HL-60/S4 (cell line): Measurements from ENCODE around the gene CYP2E1.
"Not testable (repeated sequence)": the region's sequence is repeated elsewhere in the genome, so short reads cannot be mapped to it uniquely, and the experiment has no call there.

Experiments
- in situ Hi-C: fragments of 300-500 bp; cut with MboI; formaldehyde crosslinking; loops from 2 replicates; pipeline ENCODE4 v1.14.3; 2022; ENCODE audit warnings: low sequenced_read_pairs

CYP2E1 gene

DNA sequence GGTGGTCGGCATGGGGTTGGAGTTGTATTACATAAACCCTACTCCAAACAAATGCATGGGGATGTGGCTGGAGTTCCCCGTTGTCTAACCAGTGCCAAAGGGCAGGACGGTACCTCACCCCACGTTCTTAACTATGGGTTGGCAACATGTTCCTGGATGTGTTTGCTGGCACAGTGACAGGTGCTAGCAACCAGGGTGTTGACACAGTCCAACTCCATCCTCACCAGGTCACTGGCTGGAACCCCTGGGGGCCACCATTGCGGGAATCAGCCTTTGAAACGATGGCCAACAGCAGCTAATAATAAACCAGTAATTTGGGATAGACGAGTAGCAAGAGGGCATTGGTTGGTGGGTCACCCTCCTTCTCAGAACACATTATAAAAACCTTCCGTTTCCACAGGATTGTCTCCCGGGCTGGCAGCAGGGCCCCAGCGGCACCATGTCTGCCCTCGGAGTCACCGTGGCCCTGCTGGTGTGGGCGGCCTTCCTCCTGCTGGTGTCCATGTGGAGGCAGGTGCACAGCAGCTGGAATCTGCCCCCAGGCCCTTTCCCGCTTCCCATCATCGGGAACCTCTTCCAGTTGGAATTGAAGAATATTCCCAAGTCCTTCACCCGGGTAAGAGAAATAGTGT lies at the start of gene CYP2E1:
TSS of gene CYP2E1 (plus strand) at position 407 of the 632 bp plus-strand sequence. CDS start at position 440, 33 bp downstream.
- in situ Hi-C loops, result no loop called here

DNA sequence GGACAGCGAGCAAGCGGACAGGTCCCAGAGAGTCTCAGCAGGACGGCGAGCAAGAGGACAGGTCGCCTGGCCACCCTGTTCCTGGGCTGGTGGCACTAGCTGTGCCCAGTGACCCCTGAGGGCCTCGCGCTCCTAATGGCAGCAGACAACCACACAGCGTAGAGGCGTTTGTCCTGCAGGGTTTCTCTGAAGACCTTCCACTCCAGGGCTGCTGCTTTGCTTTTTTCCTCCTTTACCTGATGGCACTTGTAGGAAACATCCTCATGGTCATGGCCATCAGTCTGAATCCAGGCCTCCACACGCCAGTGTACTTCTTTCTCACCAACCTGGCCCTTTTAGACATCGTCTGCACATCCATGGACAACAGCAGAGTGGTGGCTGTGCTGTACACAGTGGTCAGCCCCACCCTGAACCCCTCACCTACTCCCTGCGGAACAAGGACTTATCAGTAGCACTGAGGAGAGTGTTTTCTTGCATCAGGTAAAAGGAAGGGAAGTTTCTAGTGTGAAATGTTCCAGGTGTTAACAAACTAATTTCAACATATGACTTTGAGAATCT lies 46.0 kb upstream of the CYP2E1 start:
- in situ Hi-C loops, result no loop called here

DNA sequence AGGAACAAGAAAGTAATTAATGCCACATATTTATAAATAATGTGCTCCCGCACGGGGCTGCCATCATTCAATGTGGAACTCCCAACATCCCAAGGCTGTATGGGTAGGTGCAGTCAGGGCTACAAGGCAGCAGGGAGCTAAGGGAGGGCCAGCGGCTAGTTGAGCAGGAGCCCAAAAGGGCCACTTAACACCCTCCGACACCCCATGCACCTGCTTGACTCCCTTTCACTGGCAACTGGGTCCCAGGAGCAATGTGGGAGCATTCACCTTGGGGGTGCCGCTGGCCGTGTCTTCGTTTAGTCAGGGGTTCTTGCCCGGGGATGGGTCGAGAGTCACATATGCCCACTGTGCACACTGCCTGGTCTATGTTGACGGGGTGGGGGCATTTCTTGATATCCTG lies 45.5 kb upstream of the CYP2E1 start:
- in situ Hi-C loops, result no loop called here

DNA sequence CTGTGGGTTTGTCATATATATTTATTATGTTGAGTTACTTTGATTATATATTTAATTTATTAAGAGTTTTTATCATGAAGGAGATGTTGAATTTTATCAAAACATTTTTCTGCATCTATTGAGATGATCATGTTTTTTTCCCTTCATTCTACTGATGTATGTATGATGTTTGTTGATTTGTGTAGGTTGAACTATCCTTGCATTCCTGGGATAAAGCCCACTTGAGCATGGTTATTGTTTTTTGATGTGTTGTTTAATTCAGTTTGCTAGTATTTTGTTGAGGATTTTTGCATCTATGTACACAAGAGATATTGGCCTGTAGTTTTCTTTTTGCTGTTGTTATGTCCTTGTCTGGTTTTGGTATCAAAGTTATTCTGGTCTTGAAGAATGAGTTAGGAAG lies 42.3 kb upstream of the CYP2E1 start:
- in situ Hi-C loops, result no loop called here

DNA sequence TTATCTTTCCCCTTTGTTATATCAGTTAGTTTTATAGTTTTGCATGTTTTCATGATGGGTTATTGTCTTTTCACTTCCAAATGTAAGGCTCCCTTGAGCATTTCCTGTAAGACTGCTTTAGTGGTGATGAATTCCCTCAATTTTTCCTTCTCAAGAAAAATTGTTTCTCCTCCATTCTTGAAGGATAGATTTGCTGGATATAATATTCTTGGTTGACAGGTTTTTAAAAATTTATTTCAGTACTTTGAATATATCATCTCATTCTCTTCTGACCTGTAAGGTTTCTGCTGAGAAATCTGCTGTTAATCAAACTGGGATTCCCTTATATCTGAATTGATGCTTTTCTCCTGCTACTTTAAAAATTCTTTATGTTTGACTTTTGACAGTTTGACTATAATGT lies 40.1 kb upstream of the CYP2E1 start:
- in situ Hi-C loops, result no loop called here

DNA sequence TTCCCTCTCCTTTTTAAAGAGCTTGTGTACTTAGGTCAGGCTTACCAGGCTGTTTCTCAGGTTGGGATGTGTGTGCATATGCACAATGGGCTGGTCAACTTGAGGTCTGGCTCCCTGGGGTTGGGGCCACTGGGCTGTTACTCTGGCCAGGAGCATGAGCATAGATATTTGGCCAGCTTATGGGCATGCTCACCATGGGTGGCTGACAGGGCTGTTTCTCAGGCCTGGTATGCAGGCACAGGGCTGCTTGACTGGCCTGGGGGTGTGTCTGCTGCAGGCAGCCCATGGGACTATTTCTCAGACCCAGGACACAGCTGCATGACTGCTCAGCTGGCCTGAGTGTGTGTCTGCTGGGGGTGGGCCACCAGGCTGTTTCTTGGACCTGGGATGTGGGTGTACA lies 38.8 kb upstream of the CYP2E1 start:
- in situ Hi-C loops, result no loop called here

DNA sequence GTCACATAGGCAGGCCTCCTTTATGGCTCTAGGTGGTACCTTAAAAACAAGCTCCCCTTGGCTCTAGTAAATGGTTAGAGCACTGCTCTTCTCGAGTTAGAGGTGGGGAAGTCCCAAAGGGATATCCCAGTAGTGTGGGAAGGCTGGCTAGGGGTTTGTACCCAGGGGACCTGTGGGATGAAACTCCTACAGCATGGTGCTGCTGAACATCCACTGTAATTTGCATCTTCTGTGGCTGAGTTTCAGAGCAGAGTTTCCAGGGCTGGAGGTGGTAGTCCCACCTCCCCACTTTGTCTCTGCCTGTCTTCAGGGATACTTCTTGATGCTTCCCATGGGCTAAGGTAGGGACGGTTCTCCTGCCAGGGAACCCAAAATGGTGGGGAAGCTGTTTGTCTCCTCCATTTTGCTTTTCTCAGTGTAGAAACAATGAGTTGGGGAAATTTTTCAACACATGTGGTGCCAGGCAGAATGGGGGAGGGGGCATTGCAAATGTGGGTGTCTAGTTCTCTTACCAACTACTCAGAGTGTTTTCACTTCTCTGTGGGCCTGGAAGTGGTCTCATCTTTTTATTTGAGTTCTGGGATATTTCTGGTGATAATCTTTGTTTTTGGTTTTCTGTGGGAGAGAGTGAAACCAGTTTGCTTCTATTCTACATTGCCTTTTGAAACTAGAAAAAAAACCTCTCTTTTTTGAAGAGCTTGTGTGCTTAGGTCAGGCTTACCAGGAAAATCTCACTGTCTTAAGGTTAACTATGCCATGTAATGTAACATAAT lies 37.2 kb upstream of the CYP2E1 start:
- in situ Hi-C loops, result no loop called here

DNA sequence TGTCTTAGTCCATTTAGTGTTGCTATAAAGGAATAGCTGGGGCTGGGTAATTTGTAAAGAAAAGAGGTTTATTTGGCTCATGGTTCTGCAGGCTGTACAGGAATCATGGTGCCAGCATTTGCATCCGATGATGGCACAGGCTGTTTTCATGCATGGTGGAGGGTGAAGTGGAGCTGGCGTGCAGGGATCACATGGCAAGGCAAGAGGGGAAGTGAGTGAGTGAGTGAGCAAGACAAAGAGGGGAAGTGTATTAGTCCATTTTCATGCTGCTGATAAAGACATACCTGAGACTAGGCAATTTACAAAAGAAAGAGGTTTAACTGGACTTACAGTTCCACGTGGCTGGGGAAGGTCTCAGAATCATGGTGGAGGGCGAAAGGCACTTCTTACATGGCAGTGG lies 33.6 kb upstream of the CYP2E1 start:
- in situ Hi-C loops, result not testable (repeated sequence)

DNA sequence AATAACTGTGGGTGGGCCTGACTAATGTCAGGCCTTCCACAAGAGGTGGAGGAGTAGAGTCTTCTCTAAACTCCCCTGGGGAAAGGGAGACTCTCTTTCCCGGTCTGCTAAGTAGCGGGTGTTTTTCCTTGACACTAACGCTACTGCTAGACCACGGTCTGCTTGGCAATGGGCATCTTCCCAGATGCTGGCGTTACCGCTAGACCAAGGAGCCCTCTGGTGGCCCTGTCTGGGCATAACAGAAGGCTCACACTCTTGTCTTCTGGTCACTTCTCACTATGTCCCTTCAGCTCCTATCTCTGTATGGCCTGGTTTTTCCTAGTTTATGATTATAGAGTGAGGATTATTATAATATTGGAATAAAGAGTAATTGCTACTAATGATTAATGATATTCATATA lies 29.8 kb upstream of the CYP2E1 start:
- in situ Hi-C loops, result not testable (repeated sequence)

DNA sequence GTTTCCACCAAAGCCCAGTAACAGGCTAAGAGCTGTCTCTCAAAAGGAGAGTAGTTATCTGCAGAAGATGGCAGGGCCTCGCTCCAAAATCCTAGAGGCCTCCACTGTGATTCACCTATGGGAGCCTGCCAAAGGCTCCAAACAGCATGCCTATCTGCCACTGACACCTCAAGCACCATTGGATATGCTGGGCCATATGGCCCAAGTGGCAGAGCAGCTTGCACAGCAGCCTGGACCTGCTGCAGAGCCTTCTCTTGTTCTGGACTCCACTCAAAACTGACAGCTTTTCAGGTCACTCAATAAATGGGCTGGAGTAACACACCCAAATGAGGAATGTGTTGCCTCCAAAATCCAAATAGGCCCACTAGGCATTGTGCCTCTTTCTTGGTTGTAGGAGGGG lies 28.0 kb upstream of the CYP2E1 start:
- in situ Hi-C loops, result not testable (repeated sequence)

DNA sequence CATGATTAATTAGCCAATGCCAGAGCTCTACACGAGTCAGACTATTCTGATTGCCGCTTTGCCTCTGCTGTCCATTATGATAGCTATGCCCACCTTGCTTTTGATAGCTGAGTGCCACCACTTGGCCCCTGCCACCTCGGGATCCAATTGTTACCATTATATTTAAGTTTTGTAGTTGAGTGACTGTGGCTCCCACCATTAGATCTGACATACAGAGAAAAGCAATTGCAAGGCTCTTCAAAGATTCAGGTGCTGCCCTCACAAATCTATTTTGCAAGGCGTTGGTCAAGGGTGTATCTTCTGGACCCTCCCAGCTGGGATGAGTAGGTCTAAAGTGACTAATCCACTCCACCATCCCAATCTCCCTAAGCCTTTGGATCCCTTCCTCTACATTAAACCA lies 26.3 kb upstream of the CYP2E1 start:
- in situ Hi-C loops, result not testable (repeated sequence)

DNA sequence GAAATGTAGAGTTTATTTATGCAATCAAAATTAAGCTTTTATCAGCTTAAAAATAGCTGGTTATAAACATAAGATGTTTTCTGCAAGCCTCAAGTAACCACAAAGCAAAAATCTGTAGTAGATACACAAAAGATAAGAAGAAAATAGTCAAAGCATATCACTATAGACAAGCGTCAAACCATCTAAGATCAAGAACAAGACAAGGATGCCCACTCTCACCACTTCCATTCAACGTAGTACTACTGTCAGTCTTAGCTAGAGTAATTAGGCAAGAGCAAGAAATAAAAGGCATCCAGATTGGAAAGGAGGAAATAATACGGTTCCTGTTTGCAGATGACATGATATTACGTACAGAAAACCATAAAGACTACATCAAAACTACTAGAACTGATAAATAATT lies 17.5 kb upstream of the CYP2E1 start:
- in situ Hi-C loops, result no loop called here

DNA sequence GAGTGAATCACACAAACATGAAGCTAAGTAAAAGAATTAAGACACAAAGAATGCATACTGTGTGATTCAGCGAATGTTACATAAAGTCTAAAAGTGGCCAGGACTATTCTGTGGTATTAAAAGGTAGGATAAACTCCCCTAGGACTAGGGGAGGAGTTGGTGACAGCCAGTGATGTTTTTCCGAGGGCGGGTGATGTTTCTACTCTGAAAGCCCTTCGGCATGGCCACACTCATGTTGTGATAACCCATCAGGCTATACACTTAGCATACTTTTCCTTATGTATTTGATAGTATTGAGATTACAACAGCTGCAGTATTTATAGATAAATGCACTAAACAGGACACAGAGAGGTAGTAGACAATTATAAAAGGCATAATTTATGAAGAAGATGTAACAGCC lies 15.8 kb upstream of the CYP2E1 start:
- in situ Hi-C loops, result no loop called here

DNA sequence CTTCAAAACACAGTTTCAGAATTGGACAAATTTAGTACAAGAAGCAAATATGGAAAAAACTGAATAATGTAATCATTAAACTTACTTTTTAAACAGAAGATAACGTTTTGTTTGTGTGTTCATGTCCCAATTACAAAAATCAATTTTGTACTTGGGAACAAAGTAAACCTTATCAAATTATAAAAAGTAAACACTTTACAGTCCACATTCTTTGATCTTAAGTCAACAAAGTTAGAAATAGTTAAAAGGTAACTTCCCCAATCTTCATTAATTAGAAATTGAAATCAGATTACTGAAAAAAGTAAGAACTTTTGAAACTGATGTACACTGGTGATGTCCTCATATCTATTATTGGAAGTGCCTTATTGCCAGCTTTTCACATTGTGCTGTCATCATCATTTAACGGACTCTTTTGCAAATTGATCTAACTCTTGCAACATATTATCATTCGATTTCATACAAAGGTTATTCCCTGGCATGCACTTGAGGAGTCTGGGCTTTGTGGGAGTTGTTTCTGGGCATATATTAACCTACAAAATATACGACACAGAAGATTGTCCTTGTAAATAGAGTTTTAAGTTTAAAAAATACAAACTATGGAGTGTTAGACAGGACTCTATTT lies 15.1 kb upstream of the CYP2E1 start:
- in situ Hi-C loops, result no loop called here

DNA sequence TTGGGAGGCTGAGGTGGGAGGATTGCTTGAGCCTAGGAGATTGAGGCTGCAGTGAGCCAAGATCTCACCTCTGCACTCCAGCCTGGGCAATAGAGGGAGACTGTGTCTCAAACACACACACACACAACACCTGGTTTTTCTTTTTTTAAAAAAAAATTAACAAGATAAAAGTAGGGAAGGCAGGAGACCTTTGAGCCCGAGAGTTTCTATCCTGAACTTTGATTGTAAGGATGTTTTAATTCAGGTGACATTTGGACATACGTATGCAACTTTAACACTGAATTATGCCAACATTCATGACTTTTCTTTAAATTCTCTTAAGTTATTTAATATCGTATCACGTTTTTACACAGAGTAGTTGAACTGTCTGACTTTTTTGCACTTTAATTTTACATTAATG lies 11.7 kb upstream of the CYP2E1 start:
- in situ Hi-C loops, result no loop called here

DNA sequence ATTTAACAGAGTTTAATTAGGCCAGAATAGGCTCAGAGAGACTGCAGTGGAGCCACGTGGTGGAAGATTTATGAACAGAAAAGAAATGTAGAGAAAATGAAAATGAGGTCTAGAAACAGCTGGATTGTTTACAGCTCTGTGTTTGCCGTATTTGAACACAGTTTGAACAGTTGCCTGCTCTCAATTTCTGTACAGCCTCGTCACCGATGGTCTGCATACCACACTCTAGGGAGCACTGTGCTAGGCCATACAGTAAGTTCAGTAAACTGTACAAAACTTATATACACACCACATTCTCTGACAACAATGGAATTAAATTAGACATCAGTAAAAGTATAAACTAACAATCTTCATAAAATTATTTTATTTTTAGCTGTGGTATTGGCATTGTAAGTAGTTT lies 11.1 kb upstream of the CYP2E1 start:
- in situ Hi-C loops, result no loop called here

DNA sequence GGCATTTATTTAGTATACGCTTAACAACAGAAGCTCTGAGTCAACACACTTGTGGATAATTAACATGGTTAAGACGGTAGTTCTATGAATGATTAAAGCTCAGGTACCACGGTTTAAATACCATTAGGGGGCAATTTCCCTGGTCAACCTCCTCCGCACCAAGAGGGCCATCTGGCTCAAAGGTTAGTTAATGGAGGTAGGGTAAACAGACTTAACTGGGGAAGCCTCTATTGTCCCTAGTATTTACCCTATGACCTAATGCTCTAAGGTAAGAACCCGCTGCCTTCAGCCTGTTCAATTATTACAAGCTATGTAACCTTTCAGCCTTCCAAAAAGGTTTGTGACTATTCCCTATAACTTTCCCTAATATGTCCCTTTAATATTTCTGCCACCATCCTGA lies 8.6 kb upstream of the CYP2E1 start:
- in situ Hi-C loops, result not testable (repeated sequence)

DNA sequence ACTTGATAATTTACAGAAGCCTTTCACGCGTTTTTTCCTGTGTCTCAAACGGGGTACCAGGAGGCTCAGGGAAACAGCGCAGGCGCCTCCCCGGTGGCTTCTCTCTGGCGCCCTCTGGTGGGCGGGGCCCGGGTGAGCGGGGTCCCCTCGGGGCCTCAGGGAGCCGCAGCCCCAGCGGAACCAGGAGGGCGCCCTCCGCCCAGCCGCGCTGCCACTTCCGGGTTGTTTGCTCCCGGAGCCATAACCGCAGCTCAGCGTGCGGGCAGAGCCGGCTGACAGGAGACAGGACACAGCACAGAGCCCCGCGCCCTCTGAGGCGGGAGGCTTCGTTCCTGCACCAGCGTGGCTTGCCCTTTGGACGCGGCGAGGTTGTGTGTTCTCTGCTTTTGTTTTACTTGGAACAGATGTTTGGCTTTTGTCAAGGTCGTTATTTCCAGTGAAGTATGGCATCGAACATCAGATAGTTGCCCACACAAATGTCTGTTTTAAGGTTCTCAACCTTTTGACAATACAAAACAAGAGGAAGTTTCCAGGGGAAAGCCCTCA lies 6.9 kb upstream of the CYP2E1 start:
- in situ Hi-C loops, result no loop called here

DNA sequence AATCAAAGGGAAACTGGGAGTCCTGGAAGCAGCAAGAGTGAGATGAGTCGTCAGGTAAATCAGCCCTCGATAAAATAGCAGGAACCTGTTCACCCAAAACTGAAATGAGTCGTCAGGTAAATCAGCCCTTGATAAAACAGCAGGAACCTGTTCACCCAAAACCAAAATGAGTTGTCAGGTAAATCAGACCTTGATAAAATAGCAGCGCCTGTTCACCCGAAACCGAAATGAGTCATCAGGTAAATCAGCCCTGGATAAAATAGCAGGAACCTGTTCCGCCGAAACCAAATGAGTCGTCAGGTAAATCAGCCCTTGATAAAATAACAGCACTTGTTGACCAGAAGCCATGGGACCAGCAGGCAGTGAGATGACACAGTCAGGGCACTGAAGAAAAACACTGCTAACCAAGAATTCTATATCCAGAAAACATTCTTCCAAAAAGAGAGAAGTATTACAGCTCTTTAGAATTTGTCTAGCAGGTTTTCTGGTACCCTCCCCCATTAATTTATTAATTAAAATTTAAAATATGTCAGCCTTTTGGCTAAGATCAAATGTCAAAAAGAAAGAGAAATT lies 3.4 kb upstream of the CYP2E1 start:
- in situ Hi-C loops, result no loop called here

DNA sequence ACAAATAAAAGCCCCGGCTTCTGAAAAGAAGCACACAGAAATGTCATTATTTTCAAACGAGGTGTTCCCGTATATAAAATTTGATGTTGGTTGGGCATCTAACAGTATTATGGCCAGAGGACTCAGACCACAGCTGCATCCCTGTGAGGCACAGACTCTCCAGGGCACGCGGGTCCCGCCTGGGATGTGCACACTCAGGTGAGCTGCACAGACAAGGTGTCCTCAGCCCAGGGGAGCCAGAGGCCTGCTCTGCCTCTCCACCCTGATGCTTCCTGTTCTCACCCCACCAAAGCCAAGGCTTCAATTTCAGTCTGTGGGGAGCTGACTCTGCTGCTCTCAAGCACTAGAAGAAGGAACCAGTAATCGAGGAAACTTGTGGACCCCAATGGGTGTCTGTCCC lies 1.7 kb upstream of the CYP2E1 start:
- in situ Hi-C loops, result no loop called here

DNA sequence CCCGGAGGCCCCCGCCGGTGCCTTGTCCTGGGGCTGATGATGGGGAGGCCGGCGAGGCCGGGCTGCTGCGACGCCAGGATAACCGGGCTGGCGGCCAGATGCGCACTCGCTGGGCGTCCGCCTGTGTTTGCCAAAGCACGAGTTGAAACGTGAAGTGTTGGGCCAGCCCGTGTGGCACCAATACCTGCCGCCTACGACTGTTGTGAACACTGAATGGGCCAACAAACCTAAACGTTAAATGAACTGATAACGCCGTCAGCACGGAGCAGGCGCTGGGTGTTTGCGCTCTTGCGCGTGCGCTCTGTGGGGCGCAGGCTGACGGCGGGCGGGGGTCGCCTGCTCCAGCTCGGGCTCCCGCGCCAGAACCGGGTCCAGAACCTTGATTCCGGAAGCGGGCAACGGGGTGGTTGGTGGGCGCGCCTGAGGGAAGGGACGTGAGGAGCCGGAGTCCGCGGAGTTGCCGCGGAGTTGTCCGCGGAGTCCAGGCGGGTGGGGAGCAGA lies 658 bp downstream of the CYP2E1 start:
- in situ Hi-C loops, result no loop called here
